Activated CD4-positive, alpha-beta T cell treated with anti-CD3 and anti-CD28 coated beads for 24 hours (primary cell): ENCODE data around the gene PHF1.
"Not testable (repeated sequence)": the region's sequence is repeated elsewhere in the genome, so short reads cannot be mapped to it uniquely, and the experiment has no call there.

ENCODE experiments used
- DNase-seq, 2 donors: peaks; one replicate each; pipeline ENCODE4 v3.0.0-alpha.2; 2020; ENCODE audit warnings: low read depth in 2 of 2

Gene PHF1

DNA sequence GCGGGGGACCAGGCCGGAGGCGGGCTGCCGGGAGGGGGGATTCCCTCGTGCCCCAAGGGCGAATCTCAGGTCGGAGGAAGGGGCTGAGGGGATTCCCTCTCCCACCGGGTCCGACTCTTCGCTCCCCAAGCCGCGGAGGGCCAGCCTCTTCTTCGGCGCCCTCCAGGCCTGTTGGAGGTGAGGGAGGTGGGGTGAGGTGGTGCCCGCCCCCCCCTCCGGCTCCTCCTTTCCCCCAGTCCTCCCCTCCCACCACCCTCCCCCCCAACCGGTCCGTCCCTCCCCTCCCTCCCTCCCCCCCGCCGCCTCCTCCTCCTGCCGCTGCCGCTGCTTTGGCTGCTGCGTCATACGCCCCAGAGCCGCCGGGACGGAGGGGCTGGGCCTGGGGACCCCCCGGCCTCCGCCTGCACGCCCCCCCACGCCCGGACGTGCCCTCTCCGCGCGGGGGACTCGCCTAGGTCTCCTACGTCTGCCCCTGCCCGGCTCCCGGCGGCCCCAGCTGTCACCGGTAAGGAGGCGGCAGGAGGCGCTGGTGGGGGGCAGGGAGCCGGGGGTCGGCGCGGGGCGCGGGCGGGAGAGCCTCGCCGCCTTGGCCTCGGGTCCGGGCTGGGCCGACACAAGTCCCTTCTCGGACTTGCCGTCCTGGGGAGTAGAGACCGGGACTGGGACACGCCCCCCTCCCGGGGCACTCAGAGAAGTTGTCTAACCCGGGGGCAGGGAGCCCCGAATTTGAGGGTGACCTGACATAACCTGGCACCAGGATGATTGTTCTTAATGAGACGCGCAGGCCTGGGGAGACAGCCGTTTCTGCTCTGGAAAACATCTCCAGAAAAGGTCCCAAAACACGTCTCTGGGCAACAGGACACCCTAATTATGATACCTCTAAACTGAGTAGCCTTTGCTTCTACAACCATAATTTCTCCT, at the start of gene PHF1:
TSS of gene PHF1 (plus strand) at position 304 of the 921 bp plus-strand sequence. CDS start 1,250 bp downstream, outside the sequence.
- DNase-seq: peak; percentile 52 to 62

DNA sequence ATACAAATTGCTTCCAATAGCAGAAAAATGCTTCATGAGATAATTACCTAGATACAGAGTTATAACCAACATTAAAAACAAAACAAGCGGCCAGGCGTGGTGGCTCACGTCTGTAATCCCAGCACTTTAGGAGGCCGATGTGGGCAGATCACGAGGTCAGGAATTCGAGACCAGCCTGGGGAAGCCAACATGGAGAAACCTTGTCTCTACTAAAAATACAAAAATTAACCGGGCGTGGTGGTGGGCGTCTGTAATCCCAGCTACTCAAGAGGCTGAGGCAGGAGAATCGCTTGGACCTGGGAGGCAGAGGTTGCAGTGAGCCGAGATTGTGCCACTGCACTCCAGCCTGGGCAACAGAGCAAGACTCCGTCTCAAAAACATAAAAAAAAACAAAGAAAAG, 47.3 kb upstream of the PHF1 start:
- DNase-seq: not testable (repeated sequence)

DNA sequence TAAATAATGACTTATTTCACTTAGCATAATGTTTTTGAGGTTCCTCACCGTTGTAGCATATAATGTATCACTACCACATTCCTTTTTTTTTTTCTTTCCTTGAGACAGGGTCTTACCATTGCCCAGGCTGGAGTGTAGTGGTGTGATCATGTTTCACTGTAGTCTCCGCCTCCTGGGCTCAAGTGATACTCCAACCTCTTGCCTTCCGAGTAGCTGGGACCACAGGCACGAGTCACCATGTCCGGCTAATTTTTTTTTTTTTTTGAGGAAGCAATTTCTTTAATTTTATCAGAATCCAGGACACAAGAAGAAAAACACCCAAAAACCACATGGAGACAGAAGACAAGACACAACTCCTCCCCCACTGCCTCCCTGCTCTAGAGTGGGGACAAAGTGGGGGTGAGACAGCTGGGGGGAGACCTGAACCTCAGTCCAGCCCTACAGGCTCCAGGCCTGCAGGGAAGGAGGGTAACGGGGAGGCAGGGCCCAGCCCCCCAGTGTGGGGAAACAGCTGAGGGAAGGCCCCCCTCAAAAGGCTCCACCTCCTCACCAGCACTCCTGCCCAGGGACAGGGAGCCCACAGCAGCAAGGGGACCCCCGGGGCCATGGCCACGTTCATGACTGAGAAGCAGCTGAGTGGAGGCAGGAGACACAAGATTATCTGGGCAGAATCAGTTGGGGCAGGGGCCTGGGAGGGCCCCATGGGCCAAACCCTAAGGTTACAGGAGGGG, 46.2 kb upstream of the PHF1 start:
- not testable (repeated sequence) for DNase-seq

DNA sequence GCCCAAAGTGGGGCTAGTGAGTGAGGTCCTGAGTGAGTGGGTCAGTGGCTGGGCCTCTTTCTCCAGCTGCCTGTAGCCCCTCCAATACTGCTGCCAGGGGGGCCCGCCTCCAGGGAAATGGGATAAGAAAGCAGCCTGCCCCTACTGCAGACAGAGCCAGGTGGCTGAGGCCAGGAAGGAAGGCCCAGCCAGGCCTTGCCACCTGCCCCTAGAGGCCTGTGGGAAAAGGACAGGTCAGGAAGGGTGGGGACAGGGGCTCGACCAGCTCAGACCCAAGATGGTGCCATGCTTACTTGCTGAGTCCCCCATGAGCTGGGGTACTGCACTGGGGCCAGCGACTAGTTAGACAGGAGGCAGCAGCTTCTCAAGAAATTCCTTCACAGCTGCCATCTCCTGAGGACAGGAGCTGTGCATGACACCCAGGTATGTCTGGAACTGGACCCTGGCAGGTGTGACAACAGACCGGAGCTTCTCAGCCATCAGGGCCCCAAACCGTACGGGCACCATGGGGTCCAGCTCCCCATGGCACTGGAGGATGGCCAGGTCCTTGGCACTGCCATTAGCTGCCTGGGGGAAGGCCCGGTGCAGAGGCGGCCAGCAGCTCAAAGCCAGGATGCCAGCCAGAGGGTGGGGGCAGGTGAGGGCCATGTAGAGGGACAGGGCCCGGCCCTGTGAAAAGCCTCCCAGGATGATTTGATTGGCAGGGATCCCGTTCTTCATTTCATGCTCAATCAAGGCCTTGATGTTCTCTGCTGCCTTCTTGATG, 45.4 kb upstream of the PHF1 start:
- DNase-seq: not testable (repeated sequence)

DNA sequence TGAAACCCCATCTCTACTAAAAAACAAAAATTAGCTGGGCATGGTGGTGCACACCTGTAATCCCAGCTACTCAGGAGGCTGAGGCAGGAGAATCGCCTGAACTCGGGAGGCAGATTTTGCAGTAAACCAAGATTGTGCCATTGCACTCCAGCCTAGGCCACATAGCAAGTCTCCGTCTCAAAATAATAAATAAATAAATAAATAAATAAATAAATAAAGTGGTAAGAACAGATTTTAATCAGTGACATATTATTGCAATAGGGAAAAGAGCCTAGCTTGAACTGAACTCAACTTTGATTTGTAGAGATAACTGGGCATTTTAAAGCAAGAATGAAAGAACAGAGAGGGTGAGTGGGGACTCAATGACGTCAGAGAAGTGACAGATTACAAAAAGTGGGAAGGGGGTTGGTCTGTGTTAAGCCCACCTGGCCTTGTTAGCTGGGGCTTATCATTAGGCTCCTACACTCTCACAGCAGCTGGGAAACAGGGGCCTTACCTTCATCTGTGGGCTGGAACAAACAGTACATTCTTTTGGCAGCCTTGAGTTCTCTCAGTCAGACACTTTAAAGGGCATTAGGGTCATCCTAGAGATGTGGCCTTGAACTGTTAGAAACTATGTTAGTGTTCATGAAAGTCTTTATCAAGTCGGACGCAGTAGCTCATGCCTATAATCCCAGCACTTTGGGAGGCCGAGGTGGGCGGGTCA, 43.7 kb upstream of the PHF1 start:
- DNase-seq: no peak

DNA sequence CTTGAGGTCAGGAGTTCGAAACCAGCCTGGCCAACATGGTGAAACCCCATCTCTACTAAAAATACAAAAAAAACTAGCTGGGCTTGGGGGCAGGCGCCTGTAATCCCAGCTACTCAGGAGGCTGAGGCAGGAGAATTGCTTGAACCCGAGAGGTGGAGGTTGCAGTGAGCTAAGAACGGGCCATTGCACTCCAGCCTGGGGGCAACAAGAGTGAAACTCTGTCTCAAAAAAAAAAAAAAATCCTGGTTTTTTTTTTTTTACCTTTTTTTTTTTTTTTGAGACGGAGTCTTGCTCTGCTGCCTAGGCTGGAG, 43.1 kb upstream of the PHF1 start:
- not testable (repeated sequence) for DNase-seq

DNA sequence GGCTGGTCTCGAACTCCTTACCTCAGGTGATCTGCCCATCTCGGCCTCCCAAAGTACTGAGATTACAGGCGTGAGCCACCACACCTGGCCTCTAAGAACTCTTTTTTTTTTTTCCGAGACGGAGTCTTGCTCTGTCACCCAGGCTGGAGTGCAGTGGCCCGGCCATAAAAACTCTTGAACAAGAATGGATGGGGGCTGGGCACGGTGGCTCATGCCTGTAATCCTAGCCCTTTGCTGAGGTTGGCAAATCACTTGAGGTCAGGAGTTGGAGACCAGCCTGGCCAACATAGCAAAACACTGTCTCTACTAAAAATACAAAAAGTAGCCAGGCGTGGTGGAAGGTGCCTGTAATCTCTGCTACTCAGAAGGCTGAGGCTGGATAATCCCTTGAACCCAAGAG, 38.9 kb upstream of the PHF1 start:
- DNase-seq: not testable (repeated sequence)

DNA sequence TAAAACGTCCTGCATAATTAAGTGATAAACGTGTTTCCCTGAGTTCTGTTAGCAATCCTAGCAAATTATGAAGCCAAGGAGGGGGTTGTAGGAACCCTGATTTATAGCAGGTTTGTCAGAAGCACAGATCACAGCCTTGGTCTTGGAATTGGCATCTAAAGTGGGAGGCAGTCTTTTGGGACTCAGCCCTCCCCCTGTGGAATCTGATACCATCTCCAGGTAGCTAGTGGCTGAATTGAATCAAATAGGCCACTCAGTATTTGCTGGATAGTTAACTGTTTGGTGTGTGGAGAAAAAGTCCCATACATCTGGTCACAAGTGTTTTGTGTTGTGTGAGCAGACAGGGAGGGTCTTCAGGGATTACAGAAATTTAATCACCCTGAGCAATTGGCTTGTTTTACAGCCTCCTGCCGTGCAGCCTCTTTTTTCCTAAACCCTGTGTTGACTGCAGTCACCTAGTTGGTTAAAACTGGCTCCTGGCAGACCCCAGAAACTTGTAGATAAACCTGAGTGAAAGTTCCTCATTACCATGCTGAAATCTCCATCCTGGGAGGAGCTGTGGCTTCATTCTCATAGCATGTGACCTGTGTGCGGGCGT, 38.2 kb upstream of the PHF1 start:
- DNase-seq: no peak

DNA sequence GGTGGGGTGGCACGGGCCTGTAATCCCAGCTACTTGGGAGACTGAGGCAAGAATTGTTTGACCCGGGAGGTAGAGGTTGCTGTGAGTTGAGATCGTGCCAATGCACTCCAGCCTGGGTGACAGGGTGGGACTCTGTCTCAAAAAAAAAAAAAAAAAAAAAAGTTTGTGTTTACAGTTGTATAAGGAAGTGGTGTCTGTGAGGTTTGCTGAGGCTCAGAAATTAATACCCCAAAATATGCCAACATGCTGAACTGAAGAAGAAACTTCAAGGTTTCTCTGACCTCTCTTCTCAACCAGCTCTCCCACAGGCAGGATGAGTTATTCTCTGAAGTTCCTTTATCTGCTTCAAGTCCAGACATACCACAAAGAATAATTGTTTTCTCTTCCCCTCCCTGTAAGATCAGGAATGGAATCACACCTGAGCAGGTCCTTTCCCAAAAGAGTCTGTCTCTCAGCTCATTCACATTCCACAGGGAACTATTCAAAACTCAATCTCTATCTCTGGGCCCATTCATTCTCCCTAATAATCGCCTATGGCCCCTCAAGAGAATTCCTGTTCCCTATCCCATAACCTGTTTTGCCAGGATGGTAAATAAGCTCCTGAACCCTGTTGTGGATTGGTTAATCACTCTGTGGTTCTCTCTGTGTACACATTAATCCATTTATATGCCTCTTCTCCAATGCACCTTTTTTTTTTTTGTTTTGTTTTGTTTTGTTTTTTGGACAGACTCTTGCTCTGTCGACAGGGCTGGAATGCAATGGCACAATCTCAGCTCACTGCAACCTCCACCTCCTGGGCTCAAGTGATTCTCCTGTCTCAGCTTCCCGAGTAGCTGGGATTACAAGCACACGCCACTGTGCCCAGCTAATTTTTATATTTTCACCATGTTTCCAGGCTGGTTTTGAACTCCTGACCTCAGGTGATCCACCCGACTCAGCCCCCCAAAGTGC, 36.6 kb upstream of the PHF1 start:
- DNase-seq: no peak

DNA sequence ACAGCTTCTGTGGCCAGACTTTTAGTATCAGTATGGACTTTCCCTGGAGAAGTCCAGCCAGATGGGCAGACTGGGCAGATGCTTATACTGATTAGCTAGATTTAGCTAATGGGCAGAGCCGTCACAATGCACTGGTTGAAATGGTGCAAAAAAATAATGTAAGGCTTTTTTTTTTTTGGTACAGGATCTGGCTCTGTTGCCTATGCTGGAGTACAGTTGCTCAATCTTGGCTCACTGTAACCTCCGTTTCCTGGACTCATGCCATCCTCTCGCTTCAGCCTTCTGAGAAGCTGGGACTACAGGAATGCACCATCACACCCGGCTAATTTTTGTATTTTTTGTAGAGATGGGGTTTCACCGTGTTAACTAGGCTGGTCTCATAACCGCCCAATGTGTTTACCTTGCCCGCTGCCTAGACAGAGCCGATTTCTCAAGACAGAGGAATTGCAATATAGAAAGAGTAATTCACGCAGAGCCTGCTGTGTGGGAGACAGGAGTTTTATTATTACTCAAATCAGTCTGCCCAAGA, 35.6 kb upstream of the PHF1 start:
- DNase-seq: no peak

DNA sequence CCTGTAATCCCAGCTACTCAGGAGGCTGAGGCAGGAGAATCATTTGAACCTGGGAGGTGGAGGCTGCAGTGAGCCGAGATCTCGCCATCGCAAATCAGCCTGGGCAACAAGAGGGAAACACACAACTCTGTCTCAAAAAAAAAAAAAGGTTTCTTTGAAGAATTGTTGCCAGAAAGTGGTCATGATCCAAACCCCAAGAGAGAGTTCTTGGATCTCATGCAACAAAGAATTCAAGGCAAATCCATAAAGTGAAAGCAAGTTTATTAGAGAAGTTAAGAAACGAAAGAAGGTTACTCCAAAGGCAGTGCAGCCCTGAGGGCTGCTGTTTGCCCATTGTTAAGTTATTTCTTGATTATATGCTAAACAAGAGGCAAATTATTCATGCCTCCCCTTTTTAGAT, 33.6 kb upstream of the PHF1 start:
- no peak for DNase-seq

DNA sequence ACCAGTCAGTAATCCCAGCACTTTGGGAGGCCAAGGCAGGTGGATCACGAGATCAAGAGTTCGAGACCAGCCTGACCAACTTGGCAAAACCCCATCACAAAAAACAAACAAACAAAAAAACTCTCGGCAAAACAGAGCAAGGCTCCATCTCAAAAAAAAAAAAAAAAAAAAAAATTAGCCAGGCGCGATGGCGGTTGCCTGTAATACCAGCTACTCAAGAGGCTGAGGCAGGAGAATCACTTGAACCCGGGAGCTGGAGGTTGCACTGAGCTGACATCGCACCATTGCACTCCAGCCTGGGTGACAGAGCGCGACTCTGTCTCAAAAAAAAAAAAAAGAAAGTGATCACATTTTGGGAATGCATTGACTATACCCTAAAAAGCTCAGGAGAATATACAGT, 31.6 kb upstream of the PHF1 start:
- DNase-seq: not testable (repeated sequence)

DNA sequence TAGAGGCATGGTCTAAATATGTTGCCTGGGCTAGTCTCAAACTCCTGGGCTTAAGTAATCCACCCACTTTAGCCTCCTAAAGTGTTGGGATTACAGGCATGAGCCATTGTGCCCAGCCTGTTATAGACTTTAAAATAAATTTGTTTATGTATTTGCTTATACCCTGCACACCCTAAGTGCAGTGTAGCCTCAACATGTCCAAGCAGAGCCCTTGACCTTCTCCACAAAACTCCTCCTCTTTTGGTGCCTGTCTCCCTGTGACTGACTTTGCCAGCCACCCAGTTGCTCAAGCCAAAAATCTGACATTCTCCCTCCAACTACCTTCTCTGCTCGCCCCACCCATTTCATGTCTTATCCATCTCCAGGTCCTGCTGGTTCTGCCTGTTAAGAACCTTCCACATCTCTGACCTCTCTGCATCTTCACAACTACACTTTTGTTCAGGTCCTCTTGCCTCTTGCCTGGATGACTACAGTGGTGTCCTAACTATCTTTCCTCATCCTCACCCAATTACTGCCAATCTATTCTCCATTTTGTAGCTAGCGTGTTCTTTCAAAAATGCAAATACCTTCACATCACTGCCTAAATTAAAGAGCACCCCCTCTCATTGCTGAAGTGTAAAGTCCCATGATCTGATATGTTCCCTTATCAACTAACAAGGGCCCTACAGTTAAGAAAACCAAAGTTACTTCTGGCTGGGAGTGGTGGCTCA, 30.4 kb upstream of the PHF1 start:
- no peak for DNase-seq

DNA sequence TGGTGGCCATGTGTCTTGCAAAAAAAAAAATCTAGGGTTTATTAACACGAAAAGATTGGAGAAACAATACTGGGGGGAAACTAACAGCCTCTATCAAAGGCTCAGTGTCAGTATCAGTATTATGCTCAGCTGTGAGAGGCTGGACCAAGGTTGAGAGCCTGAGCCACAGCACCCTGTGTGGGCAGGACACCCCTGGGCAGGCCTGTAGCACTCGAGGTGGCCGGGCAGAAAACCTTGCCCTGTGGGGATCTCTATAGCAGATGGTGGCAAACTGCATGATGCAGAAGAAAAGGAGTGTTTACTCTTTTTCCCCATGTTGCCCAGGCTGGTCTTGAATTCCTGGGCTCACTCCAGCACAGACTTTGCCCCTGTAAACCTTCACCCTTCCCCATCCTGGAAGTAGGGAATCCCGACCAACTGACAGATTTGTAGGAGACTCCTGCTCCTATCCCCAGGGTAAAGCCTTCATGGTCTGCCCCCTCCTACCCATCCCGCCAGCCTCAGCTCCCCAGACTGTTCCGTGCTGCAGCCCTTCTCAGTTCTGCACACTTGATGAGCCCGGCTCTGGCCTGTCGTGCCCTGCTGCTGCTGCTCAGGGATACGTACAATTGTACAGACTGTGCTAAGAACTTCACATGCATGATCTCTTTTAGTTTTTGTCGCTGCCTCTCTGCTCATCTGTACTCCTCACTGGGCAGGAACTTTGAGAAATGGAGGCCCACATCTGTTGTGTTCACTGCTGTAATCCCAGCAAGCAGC, 27.2 kb upstream of the PHF1 start:
- no peak for DNase-seq

DNA sequence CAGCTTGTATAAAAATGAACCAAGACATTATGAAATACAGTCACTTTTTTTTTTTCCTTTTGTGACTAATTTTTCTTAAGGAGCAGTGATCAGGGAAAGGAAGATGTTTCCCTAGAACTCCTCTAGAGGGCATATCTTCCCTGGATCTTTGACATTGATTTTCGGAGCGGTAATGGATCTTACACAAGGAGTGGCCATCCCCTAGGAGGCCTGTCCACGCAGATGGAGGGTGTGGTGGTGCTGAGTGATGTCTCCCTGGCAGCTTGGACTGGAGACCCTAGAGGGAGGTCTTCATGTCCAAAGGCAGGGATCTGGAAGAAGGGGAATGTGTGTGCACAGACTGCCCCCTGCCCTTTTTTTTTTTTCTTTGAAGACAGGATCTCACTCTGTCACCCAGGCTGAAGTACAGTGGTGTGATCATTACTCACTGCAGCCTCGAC, 26.2 kb upstream of the PHF1 start:
- no peak for DNase-seq

DNA sequence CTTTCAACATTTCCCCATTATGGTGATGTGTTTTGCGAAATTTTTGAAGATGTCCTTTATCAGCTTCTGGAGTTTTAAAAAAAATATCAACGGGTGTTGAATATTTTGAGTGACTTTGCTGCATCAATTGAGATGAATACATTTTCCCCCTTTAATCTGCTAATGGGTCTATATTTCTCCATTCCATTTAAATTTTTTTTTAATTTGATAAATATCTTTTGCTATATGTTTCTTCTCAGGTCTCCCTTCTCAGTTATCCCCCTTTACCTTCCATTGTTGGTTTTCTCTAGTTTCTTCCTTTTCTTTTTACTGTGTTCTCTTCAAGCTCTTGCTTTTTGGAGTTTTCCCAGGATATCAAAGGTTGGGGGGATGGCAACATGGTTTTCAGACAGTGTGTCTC, 20.6 kb upstream of the PHF1 start:
- DNase-seq: no peak

DNA sequence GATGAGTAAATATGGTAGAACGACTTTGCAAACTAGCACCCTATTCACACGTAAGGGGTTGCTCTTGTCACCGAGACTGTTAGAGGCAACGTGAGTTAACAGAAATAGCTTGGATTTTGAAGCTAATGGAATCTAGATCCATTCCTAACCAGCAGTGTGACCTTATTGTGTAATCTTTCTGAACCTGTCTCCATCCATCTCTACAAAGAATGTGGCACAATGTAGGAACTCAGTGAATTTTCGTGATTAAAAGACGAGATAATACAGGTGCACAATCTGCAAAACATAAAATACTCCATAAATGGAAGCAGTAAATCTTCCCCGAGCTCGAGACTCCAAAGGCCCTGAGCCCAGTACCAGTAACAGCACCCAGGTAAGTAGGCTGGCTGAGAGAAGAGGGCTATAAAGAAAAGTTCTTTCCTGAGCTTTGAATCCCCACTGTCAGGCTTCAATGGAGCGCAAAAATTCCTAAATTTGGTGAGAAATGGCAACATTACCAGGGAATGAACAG, 20.0 kb upstream of the PHF1 start:
- no peak for DNase-seq

DNA sequence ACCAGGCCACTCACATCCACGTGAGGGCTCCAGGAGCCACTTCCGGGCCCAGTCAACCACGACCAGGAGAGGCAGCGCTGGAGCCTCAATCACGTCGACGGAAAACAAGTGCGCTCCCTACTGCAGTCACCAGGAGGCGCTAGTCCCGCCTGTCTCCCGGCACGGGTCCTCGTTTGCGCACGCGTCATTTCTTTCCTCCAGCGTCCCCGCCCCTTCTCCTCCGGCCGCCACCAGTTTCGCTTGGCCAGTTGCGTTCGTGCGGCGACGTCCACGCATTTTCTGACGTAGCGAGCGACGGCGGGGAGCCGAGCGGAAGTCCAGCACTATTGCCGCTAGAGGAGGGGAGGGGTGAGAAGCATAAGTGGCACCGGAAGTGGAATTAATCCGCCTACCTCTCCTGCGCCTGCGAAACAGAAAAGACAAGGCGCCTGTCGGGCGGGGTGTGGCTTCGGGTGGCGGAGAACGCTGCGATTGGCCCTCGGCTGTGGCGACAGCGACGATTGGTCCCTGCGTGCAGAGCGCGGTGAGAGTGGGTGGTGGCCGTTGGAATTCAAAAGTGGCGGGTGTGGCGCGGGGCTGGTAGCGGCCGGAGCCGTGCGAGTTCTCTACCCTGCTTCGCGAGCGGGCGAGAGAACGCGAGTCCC, 19.4 kb upstream of the PHF1 start, which contains the start of gene KIFC1:
TSS of gene KIFC1 (plus strand) at position 546 of the 644 bp plus-strand sequence. CDS start 163 bp downstream, outside the sequence.
- DNase-seq: peak; percentile 98
